Neural cell (in vitro differentiated cells): ENCODE results near the gene NXPH2.

Experiments
- CTCF ChIP-seq: fragments of 450-650 bp; IDR thresholded peaks from 2 replicates; pipeline ENCODE4 v1.5.1; 2014; ENCODE audit warnings: antibody characterized with exemption, mild to moderate bottlenecking, moderate library complexity; ENCODE audit not compliant: poor library complexity, severe bottlenecking
- EZH2 ChIP-seq: fragments of 200-600, 300-800 bp; shearing (Covaris generic), sonication (generic); IDR thresholded peaks from 2 replicates; pipeline ENCODE4 v1.6.1; 2014; ENCODE audit warnings: antibody characterized with exemption, low read length, borderline replicate concordance, mild to moderate bottlenecking; ENCODE audit not compliant: insufficient read depth, poor library complexity, severe bottlenecking
- POLR2AphosphoS5 ChIP-seq: IDR thresholded peaks from 2 replicates; pipeline ENCODE4 v1.6.1; 2012

DNA sequence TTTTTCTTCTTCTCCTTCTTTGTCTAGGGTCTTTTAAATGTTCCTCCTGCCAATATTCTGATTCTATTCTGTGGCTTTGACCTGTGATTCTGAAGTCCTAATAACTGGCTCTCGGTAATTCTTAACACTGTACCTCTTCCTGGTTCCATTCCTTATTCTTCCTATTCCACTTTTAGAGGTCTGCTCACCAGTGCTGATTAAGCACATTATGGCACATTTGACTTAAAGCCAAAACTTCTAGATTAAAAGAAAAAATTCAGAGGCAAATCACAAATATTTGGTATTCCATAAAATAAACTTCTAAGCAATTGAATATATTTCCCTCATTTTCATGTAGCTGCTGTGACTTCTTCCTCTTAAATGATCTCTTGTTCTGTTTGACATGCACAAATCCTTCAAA, 47.5 kb downstream of the NXPH2 start:
- TF ChIP-seq CTCF = no peak
- TF ChIP-seq POLR2AphosphoS5 = no peak
- TF ChIP-seq EZH2 = no peak
